PFSK-1 (cell line): ENCODE measurements around the gene RNF157.
A peak's percentile ranks its signal among the peaks of the same experiment; 100 is the strongest.

Experiments
- FOXP2 ChIP-seq: optimal IDR thresholded peaks from 2 replicates; pipeline ENCODE3; 2011; ENCODE audit warnings: borderline replicate concordance, control low read depth, inconsistent platforms; ENCODE audit not compliant: insufficient read depth; ENCODE audit errors: extremely low read length, extremely low read depth
- POLR2AphosphoS5 ChIP-seq: IDR thresholded peaks from 2 replicates; pipeline ENCODE4 v1.6.1; 2012; ENCODE audit warnings: low read depth, mild to moderate bottlenecking, control low read depth, low read length, moderate library complexity
- REST ChIP-seq, 2 experiments: IDR thresholded peaks; 2 replicates each; pipeline versions ENCODE4 v1.6.1 to v1.8.0; 2011 to 2012; ENCODE audit warnings: low read depth in 2 of 2, low read length in 2 of 2, control low read depth in 1 of 2, inconsistent platforms in 1 of 2, mild to moderate bottlenecking in 1 of 2, moderate library complexity in 1 of 2; ENCODE audit not compliant: insufficient read depth in 1 of 2
- SIN3A ChIP-seq: IDR thresholded peaks from 2 replicates; pipeline ENCODE4 v1.6.1; 2012; ENCODE audit warnings: mild to moderate bottlenecking, low read length, moderate library complexity, borderline replicate concordance; ENCODE audit not compliant: insufficient read depth
- TAF1 ChIP-seq: IDR thresholded peaks from 2 replicates; pipeline ENCODE4 v1.6.1; 2012; ENCODE audit warnings: low read length, control low read depth, borderline replicate concordance; ENCODE audit not compliant: insufficient read depth

The RNF157 gene

GRCh38 chr17:76261421-76262215, 21.3 kb upstream of the RNF157 start:
- TF ChIP-seq POLR2AphosphoS5, result peak; percentile 65
- TF ChIP-seq SIN3A, result peak; percentile 41; the same call in 1 of the 2 replicates
- 0 out of 2 replicates have a peak, but pooled peaks have one; percentile 52 for TF ChIP-seq TAF1
- TF ChIP-seq FOXP2, result peak; percentile 39
- no peak for TF ChIP-seq REST (IDR thresholded peaks at IDR 0.05; ENCODE audit: insufficient read depth in 1 of 2, low read depth in 2 of 2, low read length in 2 of 2)

GRCh38 chr17:76260669-76261068, 20.4 kb upstream of the RNF157 start:
- TF ChIP-seq TAF1, result no peak
- no peak for TF ChIP-seq SIN3A
- TF ChIP-seq FOXP2, result no peak
- no peak for TF ChIP-seq REST (IDR thresholded peaks at IDR 0.05; ENCODE audit: insufficient read depth in 1 of 2, low read depth in 2 of 2, low read length in 2 of 2)
- no peak for TF ChIP-seq POLR2AphosphoS5

GRCh38 chr17:76260220-76260619, 19.9 kb upstream of the RNF157 start:
- TF ChIP-seq TAF1 (no peak), FOXP2 (no peak), SIN3A (no peak), POLR2AphosphoS5 (no peak), REST (IDR thresholded peaks at IDR 0.05; ENCODE audit: insufficient read depth in 1 of 2, low read depth in 2 of 2, low read length in 2 of 2) (no peak)

- TF ChIP-seq REST (IDR thresholded peaks at IDR 0.05; ENCODE audit: insufficient read depth in 1 of 2, low read depth in 2 of 2, low read length in 2 of 2) (no peak), SIN3A (no peak), FOXP2 (no peak)
These were observed 15.6 kb upstream of the RNF157 start for GRCh38 chr17:76255801-76256429.

GRCh38 chr17:76254275-76254674, 14.0 kb upstream of the RNF157 start:
- TF ChIP-seq FOXP2, result no peak
- TF ChIP-seq POLR2AphosphoS5, result no peak
- TF ChIP-seq TAF1, result no peak
- TF ChIP-seq SIN3A, result no peak
- TF ChIP-seq REST (IDR thresholded peaks at IDR 0.05; ENCODE audit: insufficient read depth in 1 of 2, low read depth in 2 of 2, low read length in 2 of 2), result no peak
